Nephron (organoid): Measurements from ENCODE around the gene CDK19.

Experiments used
- H3K27ac Mint-ChIP-seq, 3 experiments: 2 replicates each; pipeline ENCODE4 v1.8.0; 2020; ENCODE audit warnings: mixed read lengths in 3 of 3, mild to moderate bottlenecking in 2 of 3, moderate library complexity in 1 of 3
- H3K27me3 Mint-ChIP-seq: 2 replicates; pipeline ENCODE4 v1.8.0; 2021; ENCODE audit warnings: low read depth, mild to moderate bottlenecking, moderate library complexity, mixed read lengths
- H3K36me3 Mint-ChIP-seq: 2 replicates; pipeline ENCODE4 v1.8.0; 2020; ENCODE audit warnings: low read depth, mixed read lengths
- H3K4me1 Mint-ChIP-seq: 2 replicates; pipeline ENCODE4 v1.8.0; 2020; ENCODE audit warnings: mixed read lengths
- H3K4me3 Mint-ChIP-seq, 3 experiments: 2 replicates each; pipeline ENCODE4 v1.8.0; 2020; ENCODE audit warnings: mild to moderate bottlenecking in 3 of 3, mixed read lengths in 3 of 3, moderate library complexity in 2 of 3
- H3K9me3 Mint-ChIP-seq: 2 replicates; pipeline ENCODE4 v1.8.0; 2020; ENCODE audit warnings: mixed read lengths
- CTCF ChIP-seq, 3 experiments: fragments of 200-600 bp; sonication (generic); IDR thresholded peaks; one replicate each; pipeline ENCODE4 v1.5.0; 2021; ENCODE audit warnings: antibody characterized with exemption in 3 of 3; ENCODE audit not compliant: unreplicated experiment in 3 of 3

The CDK19 gene

GRCh38 chr6:110799189-110799588, 16.1 kb downstream of the CDK19 start:
- Mint-ChIP-seq H3K4me3 (no peak overlapping the region), H3K36me3 (peaks cover 47% of the 10 kb centered on the region), H3K9me3 (peaks cover 23% of the 10 kb centered on the region), H3K27ac (no peak overlapping the region), H3K4me1 (no peaks in the 10 kb centered on the region), H3K27me3 (no peaks in the 10 kb centered on the region)
- no peak for TF ChIP-seq CTCF (IDR thresholded peaks at IDR 0.05; ENCODE audit: unreplicated experiment in 3 of 3)

- H3K4me1 Mint-ChIP-seq = no peaks in the 10 kb centered on the region
- H3K4me3 Mint-ChIP-seq = no peak overlapping the region
- TF ChIP-seq CTCF (IDR thresholded peaks at IDR 0.05; ENCODE audit: unreplicated experiment in 3 of 3) = no peak
- no peaks in the 10 kb centered on the region for H3K27me3 Mint-ChIP-seq
- peaks cover 14% of the 10 kb centered on the region for H3K9me3 Mint-ChIP-seq
- H3K36me3 Mint-ChIP-seq = peaks cover 34% of the 10 kb centered on the region
- no peak overlapping the region for H3K27ac Mint-ChIP-seq
Measured at GRCh38 chr6:110795271-110795670, 20.0 kb downstream of the CDK19 start.

GRCh38 chr6:110786696-110787095, 28.6 kb downstream of the CDK19 start:
- H3K27ac Mint-ChIP-seq = no peak overlapping the region
- H3K27me3 Mint-ChIP-seq = no peaks in the 10 kb centered on the region
- H3K4me1 Mint-ChIP-seq = peaks cover 9% of the 10 kb centered on the region
- peaks cover 49% of the 10 kb centered on the region for H3K36me3 Mint-ChIP-seq
- no peak overlapping the region for H3K4me3 Mint-ChIP-seq
- peaks cover 16% of the 10 kb centered on the region for H3K9me3 Mint-ChIP-seq
- no peak for TF ChIP-seq CTCF (IDR thresholded peaks at IDR 0.05; ENCODE audit: unreplicated experiment in 3 of 3)

- Mint-ChIP-seq H3K4me3 (no peak overlapping the region), H3K27ac (no peak overlapping the region), H3K36me3 (peaks cover 49% of the 10 kb centered on the region), H3K9me3 (peaks cover 16% of the 10 kb centered on the region), H3K27me3 (no peaks in the 10 kb centered on the region), H3K4me1 (peaks cover 9% of the 10 kb centered on the region)
- TF ChIP-seq CTCF (IDR thresholded peaks at IDR 0.05; ENCODE audit: unreplicated experiment in 3 of 3) = no peak
Measured at GRCh38 chr6:110786271-110786670, 29.0 kb downstream of the CDK19 start.

GRCh38 chr6:110784610-110784979, 30.7 kb downstream of the CDK19 start:
- H3K27ac Mint-ChIP-seq = no peak overlapping the region
- H3K4me3 Mint-ChIP-seq = no peak overlapping the region
- TF ChIP-seq CTCF (IDR thresholded peaks at IDR 0.05; ENCODE audit: unreplicated experiment in 3 of 3) = no peak
- peaks cover 12% of the 10 kb centered on the region for H3K9me3 Mint-ChIP-seq
- peaks cover 9% of the 10 kb centered on the region for H3K4me1 Mint-ChIP-seq
- H3K27me3 Mint-ChIP-seq = no peaks in the 10 kb centered on the region
- H3K36me3 Mint-ChIP-seq = peaks cover 44% of the 10 kb centered on the region

- Mint-ChIP-seq H3K4me1 (peaks cover 9% of the 10 kb centered on the region), H3K27ac (no peak overlapping the region), H3K36me3 (peaks cover 37% of the 10 kb centered on the region), H3K4me3 (no peak overlapping the region), H3K27me3 (no peaks in the 10 kb centered on the region), H3K9me3 (peaks cover 6% of the 10 kb centered on the region)
- TF ChIP-seq CTCF (IDR thresholded peaks at IDR 0.05; ENCODE audit: unreplicated experiment in 3 of 3) = no peak
Measured at GRCh38 chr6:110781522-110782214, 33.6 kb downstream of the CDK19 start.
